ENCODE measurements around the gene BRIP1.
"Not testable (repeated sequence)": the region's sequence is repeated elsewhere in the genome, so short reads cannot be mapped to it uniquely, and the experiment has no call there.

BRIP1 gene

GRCh38 chr17:61782683-61783082 is 80.6 kb downstream of the BRIP1 start:
- Histone ChIP-seq H2AFZ (ENCODE audit: low read depth, low read length) (no peak overlapping the region), H3K4me1 (ENCODE audit: low read length) (peaks cover 11% of the 10 kb centered on the region), H3K9me3 (ENCODE audit: insufficient read depth, low read length) (no peaks in the 10 kb centered on the region), H3K27ac (ENCODE audit: low read length) (no peak overlapping the region), H3K36me3 (replicated peaks; ENCODE audit: low read depth, low read length) (peaks cover 6% of the 10 kb centered on the region), H3K27me3 (ENCODE audit: low read depth, low read length) (no peaks in the 10 kb centered on the region), H4K20me1 (ENCODE audit: insufficient read depth, low read length) (no peaks in the 10 kb centered on the region), H3K9ac (ENCODE audit: low read length) (no peak overlapping the region), H3K4me2 (ENCODE audit: low read length) (no peak overlapping the region), H3K4me3 (ENCODE audit: low read length) (no peak overlapping the region), H3K79me2 (ENCODE audit: low read length) (no peaks in the 10 kb centered on the region)
- TF ChIP-seq EZH2phosphoT487 (IDR thresholded peaks at IDR 0.05; ENCODE audit: low read depth) (no peak), CTCF (IDR thresholded peaks at IDR 0.05; ENCODE audit: low read depth, low read length) (no peak)

GRCh38 chr17:61775364-61775763 is 88.0 kb downstream of the BRIP1 start:
- no peaks in the 10 kb centered on the region for H3K4me1 ChIP-seq (ENCODE audit: low read length)
- no peak overlapping the region for H2AFZ ChIP-seq (ENCODE audit: low read depth, low read length)
- no peak overlapping the region for H3K4me2 ChIP-seq (ENCODE audit: low read length)
- TF ChIP-seq EZH2phosphoT487 (IDR thresholded peaks at IDR 0.05; ENCODE audit: low read depth) (no peak), CTCF (IDR thresholded peaks at IDR 0.05; ENCODE audit: low read depth, low read length) (no peak)
- no peaks in the 10 kb centered on the region for H3K79me2 ChIP-seq (ENCODE audit: low read length)
- no peak overlapping the region for H3K9ac ChIP-seq (ENCODE audit: low read length)
- H3K9me3 ChIP-seq (ENCODE audit: insufficient read depth, low read length) = peaks cover 10% of the 10 kb centered on the region
- H3K27me3 ChIP-seq (ENCODE audit: low read depth, low read length) = no peaks in the 10 kb centered on the region
- H3K27ac ChIP-seq (ENCODE audit: low read length) = no peak overlapping the region
- no peak overlapping the region for H3K4me3 ChIP-seq (ENCODE audit: low read length)
- H3K36me3 ChIP-seq (replicated peaks; ENCODE audit: low read depth, low read length) = peaks cover 21% of the 10 kb centered on the region
- H4K20me1 ChIP-seq (ENCODE audit: insufficient read depth, low read length) = no peaks in the 10 kb centered on the region

- H3K79me2 ChIP-seq (ENCODE audit: low read length) = no peaks in the 10 kb centered on the region
- no peak overlapping the region for H3K4me2 ChIP-seq (ENCODE audit: low read length)
- H3K9me3 ChIP-seq (ENCODE audit: insufficient read depth, low read length) = peaks cover 10% of the 10 kb centered on the region
- no peak overlapping the region for H2AFZ ChIP-seq (ENCODE audit: low read depth, low read length)
- H3K4me3 ChIP-seq (ENCODE audit: low read length) = no peak overlapping the region
- H3K9ac ChIP-seq (ENCODE audit: low read length) = no peak overlapping the region
- peaks cover 28% of the 10 kb centered on the region for H3K36me3 ChIP-seq (replicated peaks; ENCODE audit: low read depth, low read length)
- no peak for TF ChIP-seq EZH2phosphoT487 (IDR thresholded peaks at IDR 0.05; ENCODE audit: low read depth)
- TF ChIP-seq CTCF (IDR thresholded peaks at IDR 0.05; ENCODE audit: low read depth, low read length) = no peak
- H3K27me3 ChIP-seq (ENCODE audit: low read depth, low read length) = no peaks in the 10 kb centered on the region
- H4K20me1 ChIP-seq (ENCODE audit: insufficient read depth, low read length) = no peaks in the 10 kb centered on the region
- no peaks in the 10 kb centered on the region for H3K4me1 ChIP-seq (ENCODE audit: low read length)
- no peak overlapping the region for H3K27ac ChIP-seq (ENCODE audit: low read length)
Measured at GRCh38 chr17:61774724-61775123, 88.6 kb downstream of the BRIP1 start.

- H2AFZ ChIP-seq (ENCODE audit: low read depth, low read length); H3K4me3 ChIP-seq (ENCODE audit: low read length); H3K27ac ChIP-seq (ENCODE audit: low read length); H3K79me2 ChIP-seq (ENCODE audit: low read length); H3K4me1 ChIP-seq (ENCODE audit: low read length); H4K20me1 ChIP-seq (ENCODE audit: insufficient read depth, low read length); H3K4me2 ChIP-seq (ENCODE audit: low read length); H3K9ac ChIP-seq (ENCODE audit: low read length); H3K27me3 ChIP-seq (ENCODE audit: low read depth, low read length): not testable (repeated sequence)
- Histone ChIP-seq H3K9me3 (ENCODE audit: insufficient read depth, low read length) (peaks cover 10% of the 10 kb centered on the region), H3K36me3 (replicated peaks; ENCODE audit: low read depth, low read length) (peaks cover 33% of the 10 kb centered on the region)
Measured at GRCh38 chr17:61774087-61774486, 89.2 kb downstream of the BRIP1 start.

Measured in OCI-LY3 (cell line).